Gastroesophageal sphincter (tissue), 4 donors: ENCODE data around the gene SLC10A4. TPM values are rescaled to one million over a fixed set of nuclear protein-coding genes. Genes with fewer than 3 reads are reported as not detected.
"Not testable (repeated sequence)": the region's sequence is repeated elsewhere in the genome, so short reads cannot be mapped to it uniquely, and the experiment has no call there.

Experiments used
- ATAC-seq: fragments of 150-250 bp; one replicate; pipeline ENCODE4 v1.9.1; 2016; ENCODE audit warnings: mild to moderate bottlenecking, moderate library complexity
- H3K27ac ChIP-seq, 4 donors: fragments of 200-600 bp; sonication (generic) in 3 of 4; 1 replicate in 3 of 4; 2 replicates in 1 of 4; pipeline ENCODE4 v1.5.1; 2016 to 2019
- H3K27me3 ChIP-seq: fragments of 200-600 bp; sonication (generic); one replicate; pipeline ENCODE4 v1.5.1; 2019
- H3K36me3 ChIP-seq, 2 donors: fragments of 200-600 bp; sonication (generic); one replicate each; pipeline ENCODE4 v1.5.1; 2019; ENCODE audit warnings: control low read depth in 1 of 2
- H3K4me1 ChIP-seq, 3 donors: fragments of 200-600 bp; sonication (generic); 1 replicate in 2 of 3; 2 replicates in 1 of 3; pipeline ENCODE4 v1.5.1; 2016 to 2019; ENCODE audit warnings: control low read depth in 2 of 3
- H3K4me3 ChIP-seq, 2 donors: fragments of 200-600 bp; sonication (generic); one replicate each; pipeline ENCODE4 v1.5.1; 2019; ENCODE audit warnings: mild to moderate bottlenecking in 1 of 2, moderate library complexity in 1 of 2
- H3K9me3 ChIP-seq, 3 donors: fragments of 200-600 bp; sonication (generic); one replicate each; pipeline ENCODE4 v1.5.1; 2017 to 2019; ENCODE audit warnings: control low read depth in 2 of 3
- CTCF ChIP-seq, 4 experiments: fragments of 200-600 bp in 2 of 4; fragments of 450-650 bp in 2 of 4; sonication (generic) in 1 of 4; IDR thresholded peaks; one replicate each; pipeline ENCODE4 v1.5.1; 2017 to 2019; ENCODE audit warnings: antibody characterized with exemption in 4 of 4, mild to moderate bottlenecking in 2 of 4, moderate library complexity in 2 of 4
- EP300 ChIP-seq: sonication (generic); formaldehyde crosslinking; IDR thresholded peaks from one replicate; pipeline ENCODE4 v1.6.1; 2017; ENCODE audit warnings: antibody characterized with exemption, mild to moderate bottlenecking
- POLR2A ChIP-seq, 2 donors: fragments of 450-650 bp; IDR thresholded peaks; one replicate each; pipeline ENCODE4 v1.6.1; 2017; ENCODE audit warnings: antibody characterized with exemption in 2 of 2, mild to moderate bottlenecking in 2 of 2, moderate library complexity in 1 of 2
- POLR2AphosphoS5 ChIP-seq: sonication (generic); formaldehyde crosslinking; IDR thresholded peaks from one replicate; pipeline ENCODE4 v1.6.1; 2017; ENCODE audit warnings: antibody characterized with exemption
- WGBS, 2 donors: methylation state at CpG; one replicate each; pipeline ENCODE4 v1.1.5; 2018; ENCODE audit warnings: low coverage in 1 of 2; 5-methylcytosine and 5-hydroxymethylcytosine counted together
- total RNA-seq, 4 donors: library from RNA; depleted of rRNA; stranded (reverse); fragments of >200 nt; gene quantifications; one replicate each; pipeline ENCODE4 v1.1.0, GENCODE V29; 2016

The SLC10A4 gene
- total RNA-seq, 4 donors from 2014 or later: 0.27 to 1.4 TPM; not detected in 2

GRCh38 chr4:48446642-48447041 lies 36.5 kb upstream of the SLC10A4 start:
- no peak for ATAC-seq
- no peaks in the 10 kb centered on the region for H3K36me3 ChIP-seq
- WGBS, 2 donors: 88 to 89% methylated on average over 1 of the region's 1 CpG
- no peaks in the 10 kb centered on the region for H3K9me3 ChIP-seq
- TF ChIP-seq POLR2A (IDR thresholded peaks at IDR 0.05) (no peak), EP300 (no peak), POLR2AphosphoS5 (no peak), CTCF (IDR thresholded peaks at IDR 0.05) (no peak)
- H3K27ac ChIP-seq: no peak overlapping the region
- H3K27me3 ChIP-seq: no peaks in the 10 kb centered on the region
- no peaks in the 10 kb centered on the region for H3K4me1 ChIP-seq
- no peak overlapping the region for H3K4me3 ChIP-seq

DNA sequence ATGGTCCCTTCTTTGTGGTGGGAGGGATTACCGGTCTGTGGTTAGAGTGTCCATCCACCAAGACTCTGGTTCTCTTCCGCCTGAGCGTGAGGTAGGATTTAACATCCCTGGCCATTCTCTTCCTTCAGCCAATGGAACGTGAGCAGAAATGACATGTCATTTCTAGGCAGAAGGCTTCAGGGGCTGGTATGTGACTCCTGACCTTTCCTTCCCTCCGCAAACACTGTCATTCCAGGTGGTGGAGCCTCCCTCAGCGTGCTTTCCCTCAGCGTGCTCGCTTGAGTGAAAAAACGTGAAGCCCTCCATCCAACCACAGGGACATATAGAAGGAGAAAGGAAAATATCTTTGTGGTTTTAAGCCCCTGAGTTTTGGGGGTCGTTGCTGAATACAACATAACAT lies 34.0 kb upstream of the SLC10A4 start:
- ATAC-seq: no peak
- H3K27ac ChIP-seq: no peak overlapping the region
- no peak overlapping the region for H3K4me3 ChIP-seq
- TF ChIP-seq POLR2AphosphoS5 (no peak), CTCF (IDR thresholded peaks at IDR 0.05) (no peak), EP300 (no peak), POLR2A (IDR thresholded peaks at IDR 0.05) (no peak)
- H3K27me3 ChIP-seq: no peaks in the 10 kb centered on the region
- no peaks in the 10 kb centered on the region for H3K9me3 ChIP-seq
- 90 to 93% methylated on average over 6 to 7 of the region's 10 CpGs for WGBS, 2 donors
- no peaks in the 10 kb centered on the region for H3K4me1 ChIP-seq
- no peaks in the 10 kb centered on the region for H3K36me3 ChIP-seq

DNA sequence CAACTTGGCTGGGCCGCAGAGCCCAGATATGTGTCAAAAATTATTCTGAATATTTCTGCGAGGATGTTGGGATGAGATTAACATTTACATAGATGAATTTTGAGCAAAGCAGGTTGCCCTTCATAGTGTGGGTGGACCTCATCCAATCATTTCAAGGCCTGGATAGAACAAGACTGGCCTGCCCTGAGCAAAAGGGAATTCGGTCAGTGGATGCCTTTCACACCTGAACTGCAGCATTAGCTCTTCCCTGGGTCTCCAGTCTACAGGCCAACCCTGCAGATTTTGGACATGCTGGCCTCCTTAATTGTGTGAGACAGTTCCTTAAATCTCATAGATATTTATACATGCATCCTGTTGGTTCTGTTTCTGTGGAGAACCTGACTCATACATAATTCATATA lies 32.4 kb upstream of the SLC10A4 start:
- TF ChIP-seq POLR2A (IDR thresholded peaks at IDR 0.05): no peak
- no peak for TF ChIP-seq EP300
- no peak for TF ChIP-seq POLR2AphosphoS5
- no peak for TF ChIP-seq CTCF (IDR thresholded peaks at IDR 0.05)
- no peak for ATAC-seq
- H3K4me3 ChIP-seq: no peak overlapping the region
- H3K9me3 ChIP-seq: no peaks in the 10 kb centered on the region
- 85 to 89% methylated on average over 2 to 3 of the region's 3 CpGs for WGBS, 2 donors
- H3K4me1 ChIP-seq: no peaks in the 10 kb centered on the region
- H3K27ac ChIP-seq: no peak overlapping the region
- H3K36me3 ChIP-seq: no peaks in the 10 kb centered on the region
- H3K27me3 ChIP-seq: no peaks in the 10 kb centered on the region

DNA sequence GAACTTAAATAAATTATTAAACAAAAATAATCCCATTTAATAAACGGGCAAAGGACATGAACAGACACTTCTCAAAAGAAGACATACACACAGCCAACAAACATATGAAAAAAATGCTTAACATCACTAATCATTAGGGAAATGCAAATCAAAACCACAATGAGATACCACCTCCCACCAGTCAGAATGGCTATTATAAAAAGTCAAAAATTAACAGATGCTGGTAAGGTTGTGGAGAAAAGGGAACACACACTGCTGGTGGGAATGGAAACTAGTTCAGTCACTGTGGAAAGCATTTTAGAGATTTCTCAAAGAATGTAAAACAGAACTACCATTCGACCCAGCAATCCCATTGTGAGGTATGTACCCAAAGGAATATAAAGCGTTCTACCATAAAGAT lies 31.5 kb upstream of the SLC10A4 start:
- H3K36me3 ChIP-seq, ATAC-seq, H3K4me1 ChIP-seq, H3K27ac ChIP-seq, H3K27me3 ChIP-seq, H3K9me3 ChIP-seq, H3K4me3 ChIP-seq: not testable (repeated sequence)
- 82 to 85% methylated on average over 3 of the region's 3 CpGs for WGBS, 2 donors

DNA sequence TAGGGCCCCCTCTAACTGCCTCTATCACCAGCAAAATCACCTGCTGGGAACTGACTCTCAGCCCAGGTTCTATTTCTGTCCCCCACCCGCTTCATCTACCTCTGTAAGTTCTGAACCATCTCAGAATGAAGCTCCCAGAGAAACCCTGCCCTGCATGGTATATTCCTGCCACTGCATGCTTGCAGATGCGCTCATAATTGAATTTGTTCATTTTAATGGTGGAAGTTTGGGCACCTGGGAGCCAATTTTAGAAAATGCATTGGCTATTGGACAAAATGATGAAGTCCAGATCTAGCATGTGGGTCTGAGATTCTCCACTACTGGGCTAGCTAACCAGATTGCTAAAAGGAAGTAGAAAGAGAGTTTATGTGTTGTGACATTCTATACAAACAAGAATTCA lies 28.6 kb upstream of the SLC10A4 start:
- Histone ChIP-seq H3K4me1 (no peaks in the 10 kb centered on the region), H3K4me3 (no peak overlapping the region), H3K9me3 (no peaks in the 10 kb centered on the region), H3K36me3 (no peaks in the 10 kb centered on the region), H3K27ac (no peak overlapping the region), H3K27me3 (no peaks in the 10 kb centered on the region)
- no peak for ATAC-seq
- TF ChIP-seq EP300 (no peak), CTCF (IDR thresholded peaks at IDR 0.05) (no peak), POLR2A (IDR thresholded peaks at IDR 0.05) (no peak), POLR2AphosphoS5 (no peak)
- WGBS, 2 donors: 72% methylated on average over 2 of the region's 2 CpGs; no CpG with 5 or more reads in 1 of the 2 donors

DNA sequence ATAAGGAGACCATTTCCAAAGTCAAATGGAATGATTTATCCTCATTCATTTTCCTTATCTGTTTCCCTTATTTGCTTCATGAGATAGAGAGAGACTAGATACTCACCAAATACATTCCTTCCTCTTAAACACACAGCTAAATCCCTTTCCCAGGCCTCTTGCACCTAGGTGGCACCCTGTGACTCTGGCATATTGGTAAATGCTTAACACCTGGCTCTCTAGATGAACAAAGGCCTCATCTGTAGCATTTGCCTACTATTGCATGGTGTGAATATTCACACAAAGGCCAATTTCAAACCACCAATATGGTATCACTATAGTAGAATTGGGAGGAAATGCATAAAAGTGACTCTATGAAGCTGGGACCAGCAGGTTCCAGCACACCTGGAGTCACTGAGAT lies 22.1 kb upstream of the SLC10A4 start:
- no peak for ATAC-seq
- H3K27me3 ChIP-seq: no peaks in the 10 kb centered on the region
- peaks cover 0 to 7% (median 0%) of the 10 kb centered on the region in 3 donors for H3K9me3 ChIP-seq
- H3K4me1 ChIP-seq: no peaks in the 10 kb centered on the region
- no peak overlapping the region for H3K27ac ChIP-seq
- H3K36me3 ChIP-seq: no peaks in the 10 kb centered on the region
- TF ChIP-seq POLR2A (IDR thresholded peaks at IDR 0.05) (no peak), POLR2AphosphoS5 (no peak), EP300 (no peak), CTCF (IDR thresholded peaks at IDR 0.05) (no peak)
- H3K4me3 ChIP-seq: no peak overlapping the region
